A673 (cell line): ENCODE results near the gene CELF5. TPM values are rescaled to one million over a fixed set of nuclear protein-coding genes. Genes with fewer than 3 reads are reported as not detected.
"Not testable (repeated sequence)": the region's sequence is repeated elsewhere in the genome, so short reads cannot be mapped to it uniquely, and the experiment has no call there.

Experiments used
- BruUV-seq: library from RNA; stranded (reverse); fragments of 400-500 nt; replicated peaks from 2 replicates; lab custom pipeline; 2021; lab: Mats Ljungman, UMichigan
- CTCF ChIA-PET: fragments of 300-600 bp; sonication (Branson Sonifier 250); formaldehyde crosslinking; loops from one replicate; lab custom pipeline; 2022; ENCODE audit warnings: antibody characterized with exemption; lab: Charles Lee
- POLR2A ChIA-PET: fragments of 300-600 bp; sonication (Branson Sonifier 250); formaldehyde crosslinking; loops from one replicate; lab custom pipeline; 2022; ENCODE audit warnings: antibody characterized with exemption; ENCODE audit not compliant: low non-redundant PET; lab: Charles Lee
- DNase-seq: peaks from one replicate; pipeline ENCODE4 v3.0.0-alpha.2; 2015; ENCODE audit warnings: low spot score
- H3K27ac ChIP-seq: fragments of 200-600 bp; sonication (generic); 2 replicates; pipeline ENCODE4 v1.5.1; 2016; ENCODE audit warnings: mixed run types, low read depth, mild to moderate bottlenecking, mixed read lengths, antibody characterized with exemption, low read length; ENCODE audit not compliant: poor library complexity, severe bottlenecking
- H3K27me3 ChIP-seq: fragments of 200-600 bp; sonication (generic); replicated peaks from 2 replicates; pipeline ENCODE4 v1.6.1; 2017; ENCODE audit warnings: mixed run types, low read depth, mild to moderate bottlenecking, mixed read lengths, antibody characterized with exemption, low read length; ENCODE audit not compliant: insufficient read depth, poor library complexity
- H3K36me3 ChIP-seq: fragments of 200-600 bp; sonication (generic); 2 replicates; pipeline ENCODE4 v1.6.1; 2016; ENCODE audit warnings: mixed run types, mild to moderate bottlenecking, mixed read lengths, antibody characterized with exemption, low read length; ENCODE audit not compliant: insufficient read depth, poor library complexity, severe bottlenecking
- H3K4me1 ChIP-seq: fragments of 200-600 bp; sonication (generic); 2 replicates; pipeline ENCODE4 v1.6.1; 2017; ENCODE audit warnings: mixed run types, mild to moderate bottlenecking, mixed read lengths, antibody characterized with exemption, low read length; ENCODE audit not compliant: insufficient read depth, poor library complexity, severe bottlenecking
- H3K4me3 ChIP-seq: fragments of 200-600 bp; sonication (generic); 2 replicates; pipeline ENCODE4 v1.5.1; 2016; ENCODE audit warnings: low read depth, mixed run types, mild to moderate bottlenecking, mixed read lengths, low read length; ENCODE audit not compliant: poor library complexity, severe bottlenecking
- H3K9me3 ChIP-seq: fragments of 200-600 bp; sonication (generic); 2 replicates; pipeline ENCODE4 v1.6.1; 2016; ENCODE audit warnings: mixed run types, low read depth, mild to moderate bottlenecking, mixed read lengths, antibody characterized with exemption, low read length; ENCODE audit not compliant: poor library complexity, severe bottlenecking
- EZH2 ChIP-seq: fragments of 200-600 bp; sonication (generic); IDR thresholded peaks from 2 replicates; pipeline ENCODE4 v1.6.1; 2017; ENCODE audit warnings: borderline replicate concordance, low read depth, mild to moderate bottlenecking, mixed read lengths, antibody characterized with exemption, low read length; ENCODE audit not compliant: poor library complexity, severe bottlenecking
- intact Hi-C: fragments of 100-400 bp; cut with micrococcal nuclease; formaldehyde crosslinking; loops from one replicate; pipeline ENCODE4 v1.10.0; 2022; ENCODE audit not compliant: unreplicated experiment
- total RNA-seq: library from RNA; stranded (reverse); gene quantifications from 2 replicates; pipeline ENCODE4 v1.2.3, GENCODE V29; 2021
- TF ChIP-seq, protein P1 (sequence below): fragments of 300-800, 200-600 bp; sonication (generic); conservative IDR thresholded peaks from 2 replicates; pipeline ENCODE4 v1.5.1; 2017; ENCODE audit warnings: low read depth, mild to moderate bottlenecking, antibody characterized with exemption, low read length, moderate library complexity, mixed read lengths

CELF5 gene
- total RNA-seq, 1 experiment from 2014 or later: 3.7 TPM

GRCh38 chr19:3333020-3333583, 108.6 kb downstream of the CELF5 start:
- no TSS peak for BruUV-seq
- H3K36me3 ChIP-seq: no peaks in the 10 kb centered on the region
- H3K27me3 ChIP-seq: peaks cover 9% of the 10 kb centered on the region
- ChIA-PET POLR2A (no interaction called here), CTCF (no interaction called here)
- TF ChIP-seq, protein P1, sequence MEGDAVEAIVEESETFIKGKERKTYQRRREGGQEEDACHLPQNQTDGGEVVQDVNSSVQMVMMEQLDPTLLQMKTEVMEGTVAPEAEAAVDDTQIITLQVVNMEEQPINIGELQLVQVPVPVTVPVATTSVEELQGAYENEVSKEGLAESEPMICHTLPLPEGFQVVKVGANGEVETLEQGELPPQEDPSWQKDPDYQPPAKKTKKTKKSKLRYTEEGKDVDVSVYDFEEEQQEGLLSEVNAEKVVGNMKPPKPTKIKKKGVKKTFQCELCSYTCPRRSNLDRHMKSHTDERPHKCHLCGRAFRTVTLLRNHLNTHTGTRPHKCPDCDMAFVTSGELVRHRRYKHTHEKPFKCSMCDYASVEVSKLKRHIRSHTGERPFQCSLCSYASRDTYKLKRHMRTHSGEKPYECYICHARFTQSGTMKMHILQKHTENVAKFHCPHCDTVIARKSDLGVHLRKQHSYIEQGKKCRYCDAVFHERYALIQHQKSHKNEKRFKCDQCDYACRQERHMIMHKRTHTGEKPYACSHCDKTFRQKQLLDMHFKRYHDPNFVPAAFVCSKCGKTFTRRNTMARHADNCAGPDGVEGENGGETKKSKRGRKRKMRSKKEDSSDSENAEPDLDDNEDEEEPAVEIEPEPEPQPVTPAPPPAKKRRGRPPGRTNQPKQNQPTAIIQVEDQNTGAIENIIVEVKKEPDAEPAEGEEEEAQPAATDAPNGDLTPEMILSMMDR: no peak
- TF ChIP-seq EZH2: no peak
- peaks cover 8% of the 10 kb centered on the region for H3K4me1 ChIP-seq
- H3K27ac ChIP-seq: no peak overlapping the region
- intact Hi-C loops: no loop called here
- no peak overlapping the region for H3K4me3 ChIP-seq
- no peak for DNase-seq
- H3K9me3 ChIP-seq: no peaks in the 10 kb centered on the region

DNA sequence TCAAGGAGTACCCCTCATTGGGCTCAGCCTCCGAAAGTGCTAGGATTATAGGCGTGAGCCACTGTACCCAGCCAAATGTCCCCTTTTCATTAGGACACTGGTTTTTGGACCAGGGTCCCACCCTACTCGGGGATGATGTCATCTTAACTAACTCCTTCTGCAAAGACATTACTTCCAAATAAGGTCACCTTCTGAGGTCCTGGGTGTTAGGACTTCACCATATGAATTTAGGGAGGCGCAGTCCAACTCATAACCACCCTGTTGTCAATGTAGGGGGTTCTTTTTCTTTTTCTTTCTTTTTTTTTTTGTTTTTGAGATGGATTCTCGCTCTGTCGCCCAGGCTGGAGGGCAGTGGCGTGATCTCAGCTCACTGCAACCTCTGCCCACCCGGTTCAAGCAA, 109.2 kb downstream of the CELF5 start:
- Histone ChIP-seq H3K36me3 (no peaks in the 10 kb centered on the region), H3K9me3 (no peaks in the 10 kb centered on the region), H3K27me3 (peaks cover 9% of the 10 kb centered on the region), H3K4me3 (no peak overlapping the region), H3K4me1 (peaks cover 8% of the 10 kb centered on the region), H3K27ac (no peak overlapping the region)
- intact Hi-C loops: no loop called here
- BruUV-seq: no TSS peak
- POLR2A ChIA-PET: no interaction called here
- CTCF ChIA-PET: interaction anchor here (0.7 kb wide), 1 partner anchor 96 kb away, joined by 5 read pairs; no protein-coding TSS in a partner anchor
- TF ChIP-seq EZH2: no peak
- TF ChIP-seq, protein P1: no peak
- DNase-seq: no peak

DNA sequence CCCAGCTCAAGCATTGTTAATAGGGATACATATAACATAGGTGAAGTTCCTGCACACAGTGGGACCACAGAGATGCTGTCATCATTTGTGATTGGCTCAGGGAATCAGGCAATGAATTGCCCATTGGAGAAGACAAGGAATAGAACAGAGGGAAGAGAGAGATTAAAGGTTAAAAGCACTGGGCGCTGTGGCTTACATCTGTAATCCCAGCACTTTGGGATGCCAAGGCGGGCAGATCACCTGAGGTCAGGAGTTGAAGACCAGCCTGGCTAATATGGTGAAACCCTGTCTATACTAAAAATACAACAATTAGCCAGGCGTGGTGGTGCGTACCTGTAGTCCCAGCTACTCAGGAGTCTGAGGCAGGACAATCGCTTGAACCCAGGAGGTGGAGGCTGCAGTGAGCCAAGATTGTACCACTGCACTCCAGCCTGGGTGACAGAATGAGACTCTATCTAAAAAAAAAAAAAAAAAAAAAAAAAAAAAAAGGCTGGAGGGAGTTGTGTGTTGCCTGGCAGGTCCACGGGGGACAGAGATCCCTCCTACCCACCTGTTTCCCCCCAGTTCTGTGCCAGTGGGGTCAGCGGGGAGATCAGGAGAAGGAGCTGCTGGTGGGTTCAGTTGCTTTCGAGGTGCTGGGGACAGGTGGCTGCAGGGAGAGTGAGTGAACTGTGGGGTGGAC, 110.4 kb downstream of the CELF5 start:
- H3K27ac ChIP-seq, BruUV-seq, H3K36me3 ChIP-seq, DNase-seq, H3K4me1 ChIP-seq, POLR2A ChIA-PET, H3K27me3 ChIP-seq, intact Hi-C loops, H3K9me3 ChIP-seq, H3K4me3 ChIP-seq: not testable (repeated sequence)
- CTCF ChIA-PET: interaction anchor here (1.1 kb wide), 1 partner anchor 30 kb away, joined by 3 read pairs; no protein-coding TSS in a partner anchor
